ENCODE results near the gene RABL3. TPM values are rescaled to one million over a fixed set of nuclear protein-coding genes. Genes with fewer than 3 reads are reported as not detected.

Gene RABL3
- polyA plus RNA-seq, 1 of the 3 experiments (the other 2 are of a cell fraction), result 2.2 TPM

- TF ChIP-seq REST (IDR thresholded peaks at IDR 0.05; ENCODE audit: low read depth, low read length) (no peak), ELF1 (IDR thresholded peaks at IDR 0.05) (no peak), RAD21 (IDR thresholded peaks at IDR 0.05; ENCODE audit: low read length) (no peak)
Observed at GRCh38 chr3:120680193-120680894, 62.0 kb downstream of the RABL3 start (continued).

DNA sequence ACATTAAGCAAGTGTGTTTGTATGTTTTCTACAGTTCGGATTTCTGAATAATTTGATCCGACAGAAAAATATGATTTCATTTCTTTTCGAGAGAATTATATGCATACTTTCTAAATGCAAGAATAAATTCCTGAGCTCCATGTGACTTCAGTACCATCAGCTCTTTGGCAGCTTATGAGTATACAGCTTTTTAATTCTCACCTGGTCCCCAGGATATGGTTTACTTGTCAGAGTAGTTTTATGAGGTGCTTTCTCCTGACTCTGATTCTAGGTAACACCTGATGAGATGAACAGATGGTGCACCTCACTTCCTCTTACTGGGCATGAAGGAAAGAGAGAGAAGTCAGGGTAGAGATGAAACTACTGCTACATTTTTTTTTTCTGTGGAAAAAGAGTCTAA, 63.3 kb downstream of the RABL3 start:
- no peaks in the 10 kb centered on the region for H3K9me2 ChIP-seq
- POLR2A ChIA-PET, result no interaction called here
- H3K27me3 ChIP-seq (ENCODE audit: insufficient read depth), result no peaks in the 10 kb centered on the region
- 62% methylated on average over 3 of the region's 3 CpGs for WGBS (ENCODE audit: low lambda C conversion rate)
- no peaks in the 10 kb centered on the region for H3K79me2 ChIP-seq (ENCODE audit: insufficient read depth)
- no peak for TF ChIP-seq TEAD4 (IDR thresholded peaks at IDR 0.05; ENCODE audit: borderline replicate concordance, insufficient read depth)
- no peak overlapping the region for H3K4me2 ChIP-seq
- no peaks in the 10 kb centered on the region for H3F3A ChIP-seq (replicated peaks; ENCODE audit: insufficient read depth)
- H3K36me3 ChIP-seq (replicated peaks in 1 of 2; ENCODE audit: control insufficient read depth in 1 of 2, insufficient read depth in 2 of 2, low read length in 1 of 2), result no peaks in the 10 kb centered on the region
- CTCF ChIA-PET, result interaction anchor here (0.6 to 1.0 kb wide), 3 partner anchors 20 to 120 kb away, joined by 3 to 4 read pairs (median 3); no protein-coding TSS in a partner anchor
- H3K27ac ChIP-seq (ENCODE audit: low read depth in 2 of 2, low read length in 1 of 2), result no peak overlapping the region
- H4K20me1 ChIP-seq (ENCODE audit: insufficient read depth), result no peaks in the 10 kb centered on the region
- peaks cover 3 to 22% of the 10 kb centered on the region in 2 experiments; a peak in 3 of 4 replicates for H3K4me1 ChIP-seq (ENCODE audit: control insufficient read depth in 1 of 2, insufficient read depth in 2 of 2, low read depth in 1 of 2, low read length in 1 of 2)
- no peak overlapping the region for H3K9ac ChIP-seq
- H3K9me3 ChIP-seq, result no peaks in the 10 kb centered on the region
- no peak for DNase-seq
- no peak overlapping the region for H2AFZ ChIP-seq (ENCODE audit: low read depth)
- no peak overlapping the region for H3K4me3 ChIP-seq (ENCODE audit: low read depth in 2 of 2, low read length in 1 of 2)

DNA sequence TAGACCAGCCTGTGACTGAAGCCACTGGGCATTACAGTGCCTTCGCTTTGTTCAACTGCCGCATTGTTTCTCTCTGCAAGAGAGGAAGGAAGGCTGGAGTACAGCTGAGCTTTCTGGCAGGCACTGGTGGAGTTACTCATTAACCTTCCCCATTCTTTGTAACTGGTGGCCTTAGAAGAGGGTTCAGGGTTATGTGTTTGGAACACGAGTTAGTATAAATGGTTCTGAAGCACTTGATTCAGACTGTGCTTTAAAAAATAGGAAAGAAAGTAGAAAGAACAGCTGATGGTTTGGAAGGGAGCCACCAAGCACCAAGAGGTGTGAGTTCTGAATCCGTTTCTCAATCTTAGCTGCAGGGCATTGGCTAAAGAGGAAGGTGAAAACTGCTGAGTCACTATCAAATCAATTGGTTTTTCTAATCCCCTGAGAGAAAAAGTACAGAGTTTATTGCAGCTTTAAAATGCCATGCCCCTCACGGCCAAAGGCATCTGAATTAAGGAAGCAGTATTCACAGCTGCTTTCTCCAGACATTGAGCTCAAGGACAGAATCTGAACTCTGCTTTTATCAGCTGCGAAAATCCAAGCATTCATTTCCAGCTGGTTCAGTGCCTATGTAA, 63.9 kb downstream of the RABL3 start:
- ChIA-PET CTCF (interaction anchor here (0.6 to 1.0 kb wide), 2 partner anchors 36 to 119 kb away, joined by 3 read pairs; no protein-coding TSS in a partner anchor), POLR2A (no interaction called here)
- H3K4me1 ChIP-seq (ENCODE audit: control insufficient read depth in 1 of 2, insufficient read depth in 2 of 2, low read depth in 1 of 2, low read length in 1 of 2), result peaks cover 3 to 18% of the 10 kb centered on the region in 2 experiments; a peak in 3 of 4 replicates
- peak overlapping the region in 1 of 2 experiments; percentile 22; a peak in 1 of 4 replicates for H3K27ac ChIP-seq (ENCODE audit: low read depth in 2 of 2, low read length in 1 of 2)
- H3K9ac ChIP-seq, result no peak overlapping the region
- H4K20me1 ChIP-seq (ENCODE audit: insufficient read depth), result no peaks in the 10 kb centered on the region
- H3K4me2 ChIP-seq, result no peak overlapping the region
- no peak for DNase-seq
- no peak overlapping the region for H2AFZ ChIP-seq (ENCODE audit: low read depth)
- WGBS (ENCODE audit: low lambda C conversion rate), result 51% methylated on average over 6 of the region's 6 CpGs
- H3K9me3 ChIP-seq, result no peaks in the 10 kb centered on the region
- no peaks in the 10 kb centered on the region for H3K36me3 ChIP-seq (replicated peaks in 1 of 2; ENCODE audit: control insufficient read depth in 1 of 2, insufficient read depth in 2 of 2, low read length in 1 of 2)
- no peaks in the 10 kb centered on the region for H3F3A ChIP-seq (replicated peaks; ENCODE audit: insufficient read depth)
- H3K4me3 ChIP-seq (ENCODE audit: low read depth in 2 of 2, low read length in 1 of 2), result no peak overlapping the region
- no peaks in the 10 kb centered on the region for H3K9me2 ChIP-seq
- no peaks in the 10 kb centered on the region for H3K79me2 ChIP-seq (ENCODE audit: insufficient read depth)
- H3K27me3 ChIP-seq (ENCODE audit: insufficient read depth), result no peaks in the 10 kb centered on the region
- TF ChIP-seq EZH2phosphoT487 (IDR thresholded peaks at IDR 0.05; ENCODE audit: borderline replicate concordance, low read depth), result no peak
- TF ChIP-seq JUND (IDR thresholded peaks at IDR 0.05), result no peak
- TF ChIP-seq, protein P1, sequence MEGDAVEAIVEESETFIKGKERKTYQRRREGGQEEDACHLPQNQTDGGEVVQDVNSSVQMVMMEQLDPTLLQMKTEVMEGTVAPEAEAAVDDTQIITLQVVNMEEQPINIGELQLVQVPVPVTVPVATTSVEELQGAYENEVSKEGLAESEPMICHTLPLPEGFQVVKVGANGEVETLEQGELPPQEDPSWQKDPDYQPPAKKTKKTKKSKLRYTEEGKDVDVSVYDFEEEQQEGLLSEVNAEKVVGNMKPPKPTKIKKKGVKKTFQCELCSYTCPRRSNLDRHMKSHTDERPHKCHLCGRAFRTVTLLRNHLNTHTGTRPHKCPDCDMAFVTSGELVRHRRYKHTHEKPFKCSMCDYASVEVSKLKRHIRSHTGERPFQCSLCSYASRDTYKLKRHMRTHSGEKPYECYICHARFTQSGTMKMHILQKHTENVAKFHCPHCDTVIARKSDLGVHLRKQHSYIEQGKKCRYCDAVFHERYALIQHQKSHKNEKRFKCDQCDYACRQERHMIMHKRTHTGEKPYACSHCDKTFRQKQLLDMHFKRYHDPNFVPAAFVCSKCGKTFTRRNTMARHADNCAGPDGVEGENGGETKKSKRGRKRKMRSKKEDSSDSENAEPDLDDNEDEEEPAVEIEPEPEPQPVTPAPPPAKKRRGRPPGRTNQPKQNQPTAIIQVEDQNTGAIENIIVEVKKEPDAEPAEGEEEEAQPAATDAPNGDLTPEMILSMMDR (IDR thresholded peaks at IDR 0.05), result no peak
- no peak for TF ChIP-seq IRF3 (IDR thresholded peaks at IDR 0.05; ENCODE audit: low read depth, low read length)
- TF ChIP-seq CHD2 (IDR thresholded peaks at IDR 0.05; ENCODE audit: low read length, partially characterized antibody), result no peak
- TF ChIP-seq EP300 (IDR thresholded peaks at IDR 0.05; ENCODE audit: borderline replicate concordance in 1 of 2, low read depth in 1 of 2, low read length in 1 of 2), result no peak
- TF ChIP-seq, protein P2, sequence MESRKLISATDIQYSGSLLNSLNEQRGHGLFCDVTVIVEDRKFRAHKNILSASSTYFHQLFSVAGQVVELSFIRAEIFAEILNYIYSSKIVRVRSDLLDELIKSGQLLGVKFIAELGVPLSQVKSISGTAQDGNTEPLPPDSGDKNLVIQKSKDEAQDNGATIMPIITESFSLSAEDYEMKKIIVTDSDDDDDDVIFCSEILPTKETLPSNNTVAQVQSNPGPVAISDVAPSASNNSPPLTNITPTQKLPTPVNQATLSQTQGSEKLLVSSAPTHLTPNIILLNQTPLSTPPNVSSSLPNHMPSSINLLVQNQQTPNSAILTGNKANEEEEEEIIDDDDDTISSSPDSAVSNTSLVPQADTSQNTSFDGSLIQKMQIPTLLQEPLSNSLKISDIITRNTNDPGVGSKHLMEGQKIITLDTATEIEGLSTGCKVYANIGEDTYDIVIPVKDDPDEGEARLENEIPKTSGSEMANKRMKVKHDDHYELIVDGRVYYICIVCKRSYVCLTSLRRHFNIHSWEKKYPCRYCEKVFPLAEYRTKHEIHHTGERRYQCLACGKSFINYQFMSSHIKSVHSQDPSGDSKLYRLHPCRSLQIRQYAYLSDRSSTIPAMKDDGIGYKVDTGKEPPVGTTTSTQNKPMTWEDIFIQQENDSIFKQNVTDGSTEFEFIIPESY (IDR thresholded peaks at IDR 0.05; ENCODE audit: borderline replicate concordance, low read depth), result no peak
- TF ChIP-seq, protein P3, sequence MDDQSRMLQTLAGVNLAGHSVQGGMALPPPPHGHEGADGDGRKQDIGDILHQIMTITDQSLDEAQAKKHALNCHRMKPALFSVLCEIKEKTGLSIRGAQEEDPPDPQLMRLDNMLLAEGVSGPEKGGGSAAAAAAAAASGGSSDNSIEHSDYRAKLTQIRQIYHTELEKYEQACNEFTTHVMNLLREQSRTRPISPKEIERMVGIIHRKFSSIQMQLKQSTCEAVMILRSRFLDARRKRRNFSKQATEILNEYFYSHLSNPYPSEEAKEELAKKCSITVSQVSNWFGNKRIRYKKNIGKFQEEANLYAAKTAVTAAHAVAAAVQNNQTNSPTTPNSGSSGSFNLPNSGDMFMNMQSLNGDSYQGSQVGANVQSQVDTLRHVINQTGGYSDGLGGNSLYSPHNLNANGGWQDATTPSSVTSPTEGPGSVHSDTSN (IDR thresholded peaks at IDR 0.05), result no peak
- no peak for TF ChIP-seq RAD21 (IDR thresholded peaks at IDR 0.05; ENCODE audit: low read length)
- TF ChIP-seq MEF2A (IDR thresholded peaks at IDR 0.05; ENCODE audit: borderline replicate concordance, low read depth), result no peak
